H1 (cell line): ENCODE data around the gene KIF26B. TPM values are rescaled to one million over a fixed set of nuclear protein-coding genes. Genes with fewer than 3 reads are reported as not detected.

Source experiments
- POLR2AphosphoS5 ChIP-seq: IDR thresholded peaks from 2 replicates; pipeline ENCODE4 v1.6.1; 2011; ENCODE audit warnings: low read depth, low read length
- RBBP5 ChIP-seq: IDR thresholded peaks from 2 replicates; pipeline ENCODE4 v1.7.1; 2012; ENCODE audit warnings: low read depth, mild to moderate bottlenecking, inconsistent platforms, low read length, moderate library complexity, borderline replicate concordance
- polyA plus RNA-seq, 7 experiments: library from polyadenylated mRNA; depleted of rRNA in 3 of 7; stranded (reverse) in 5 of 7; unstranded in 2 of 7; fragments of >200 nt in 5 of 7; fragments of 200-250 nt in 2 of 7; gene quantifications; 1 replicate in 5 of 7; 2 replicates in 1 of 7; 4 replicates in 1 of 7; pipeline versions ENCODE4 v1.2.1 to v1.2.3, GENCODE V29; 2011 to 2013; ENCODE audit warnings: missing spikeins in 2 of 7, mixed read lengths in 2 of 7
- total RNA-seq: library from RNA; stranded (reverse); fragmentation: NEBNext Ultra II Directional; extraction: Animal tissue kit (Norgen Biotek cat#: 25700); gene quantifications from 2 replicates; pipeline ENCODE4 v1.2.1, GENCODE V29; 2021
- TF ChIP-seq, protein P1 (sequence below): IDR thresholded peaks from 2 replicates; pipeline ENCODE4 v1.6.1; 2012; ENCODE audit warnings: low read length, inconsistent platforms

Gene KIF26B
- total and polyA plus RNA-seq, 2 of the 8 experiments (the other 6 are each of a cell fraction or from before 2014, with no cell fraction given), result 0.06 to 0.28 TPM

GRCh38 chr1:245541369-245541768 is 386.6 kb downstream of the KIF26B start (continued):
- TF ChIP-seq POLR2AphosphoS5 (no peak), RBBP5 (no peak)
- TF ChIP-seq, protein P1, sequence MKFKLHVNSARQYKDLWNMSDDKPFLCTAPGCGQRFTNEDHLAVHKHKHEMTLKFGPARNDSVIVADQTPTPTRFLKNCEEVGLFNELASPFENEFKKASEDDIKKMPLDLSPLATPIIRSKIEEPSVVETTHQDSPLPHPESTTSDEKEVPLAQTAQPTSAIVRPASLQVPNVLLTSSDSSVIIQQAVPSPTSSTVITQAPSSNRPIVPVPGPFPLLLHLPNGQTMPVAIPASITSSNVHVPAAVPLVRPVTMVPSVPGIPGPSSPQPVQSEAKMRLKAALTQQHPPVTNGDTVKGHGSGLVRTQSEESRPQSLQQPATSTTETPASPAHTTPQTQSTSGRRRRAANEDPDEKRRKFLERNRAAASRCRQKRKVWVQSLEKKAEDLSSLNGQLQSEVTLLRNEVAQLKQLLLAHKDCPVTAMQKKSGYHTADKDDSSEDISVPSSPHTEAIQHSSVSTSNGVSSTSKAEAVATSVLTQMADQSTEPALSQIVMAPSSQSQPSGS, result no peak
